SH-SY5Y (cell line): ENCODE measurements around the gene DENND5B.

Source experiments
- GATA2 ChIP-seq: IDR thresholded peaks from 2 replicates; pipeline ENCODE4 v1.6.1; 2011; ENCODE audit warnings: mild to moderate bottlenecking, low read depth, low read length
- GATA3 ChIP-seq: IDR thresholded peaks from 2 replicates; pipeline ENCODE4 v1.6.1; 2011; ENCODE audit warnings: low read depth, mild to moderate bottlenecking, low read length, moderate library complexity

DNA sequence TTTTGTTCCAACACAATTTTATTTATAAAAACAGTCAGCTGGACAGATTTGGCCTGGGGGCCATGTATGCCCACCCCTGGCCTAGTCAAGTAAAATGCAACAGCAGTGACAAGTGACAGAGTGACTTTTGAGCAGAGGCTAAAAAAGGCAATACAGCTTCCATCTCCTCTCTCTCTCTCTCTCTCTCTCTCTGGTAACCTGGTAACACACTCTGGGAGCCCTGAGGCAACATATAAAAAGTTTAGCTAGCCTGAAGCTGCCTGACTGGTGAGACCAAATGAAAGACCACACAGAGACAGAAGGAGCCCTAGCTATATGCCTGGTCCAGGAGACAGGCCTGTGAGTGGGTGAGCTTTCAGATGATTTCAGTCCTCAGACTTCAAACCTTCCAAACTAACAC is 105.4 kb downstream of the DENND5B start:
- TF ChIP-seq GATA2 (no peak), GATA3 (no peak)
